ENCODE measurements around the gene GLMN.
A peak's percentile ranks its signal among the peaks of the same experiment; 100 is the strongest.

GLMN gene, protein sequence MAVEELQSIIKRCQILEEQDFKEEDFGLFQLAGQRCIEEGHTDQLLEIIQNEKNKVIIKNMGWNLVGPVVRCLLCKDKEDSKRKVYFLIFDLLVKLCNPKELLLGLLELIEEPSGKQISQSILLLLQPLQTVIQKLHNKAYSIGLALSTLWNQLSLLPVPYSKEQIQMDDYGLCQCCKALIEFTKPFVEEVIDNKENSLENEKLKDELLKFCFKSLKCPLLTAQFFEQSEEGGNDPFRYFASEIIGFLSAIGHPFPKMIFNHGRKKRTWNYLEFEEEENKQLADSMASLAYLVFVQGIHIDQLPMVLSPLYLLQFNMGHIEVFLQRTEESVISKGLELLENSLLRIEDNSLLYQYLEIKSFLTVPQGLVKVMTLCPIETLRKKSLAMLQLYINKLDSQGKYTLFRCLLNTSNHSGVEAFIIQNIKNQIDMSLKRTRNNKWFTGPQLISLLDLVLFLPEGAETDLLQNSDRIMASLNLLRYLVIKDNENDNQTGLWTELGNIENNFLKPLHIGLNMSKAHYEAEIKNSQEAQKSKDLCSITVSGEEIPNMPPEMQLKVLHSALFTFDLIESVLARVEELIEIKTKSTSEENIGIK
- long read RNA-seq, transcript GLMN-201 (19 exons, 1,995 nt), result major isoform, 22 of 47 reads
- long read RNA-seq, partial matches to known transcripts, result 2 of 47 reads
- long read RNA-seq, other reads (novel, unspliced or antisense), result 22 of 47 reads

- TF ChIP-seq, protein P1, sequence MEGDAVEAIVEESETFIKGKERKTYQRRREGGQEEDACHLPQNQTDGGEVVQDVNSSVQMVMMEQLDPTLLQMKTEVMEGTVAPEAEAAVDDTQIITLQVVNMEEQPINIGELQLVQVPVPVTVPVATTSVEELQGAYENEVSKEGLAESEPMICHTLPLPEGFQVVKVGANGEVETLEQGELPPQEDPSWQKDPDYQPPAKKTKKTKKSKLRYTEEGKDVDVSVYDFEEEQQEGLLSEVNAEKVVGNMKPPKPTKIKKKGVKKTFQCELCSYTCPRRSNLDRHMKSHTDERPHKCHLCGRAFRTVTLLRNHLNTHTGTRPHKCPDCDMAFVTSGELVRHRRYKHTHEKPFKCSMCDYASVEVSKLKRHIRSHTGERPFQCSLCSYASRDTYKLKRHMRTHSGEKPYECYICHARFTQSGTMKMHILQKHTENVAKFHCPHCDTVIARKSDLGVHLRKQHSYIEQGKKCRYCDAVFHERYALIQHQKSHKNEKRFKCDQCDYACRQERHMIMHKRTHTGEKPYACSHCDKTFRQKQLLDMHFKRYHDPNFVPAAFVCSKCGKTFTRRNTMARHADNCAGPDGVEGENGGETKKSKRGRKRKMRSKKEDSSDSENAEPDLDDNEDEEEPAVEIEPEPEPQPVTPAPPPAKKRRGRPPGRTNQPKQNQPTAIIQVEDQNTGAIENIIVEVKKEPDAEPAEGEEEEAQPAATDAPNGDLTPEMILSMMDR (IDR thresholded peaks at IDR 0.05; ENCODE audit: insufficient read depth, low read length), result no peak
- TF ChIP-seq SPI1 (IDR thresholded peaks at IDR 0.05; ENCODE audit: borderline replicate concordance, low read depth), result no peak
- peak; percentile 51 for TF ChIP-seq REST (IDR thresholded peaks at IDR 0.05; ENCODE audit: insufficient replicate concordance, low read depth)
- peak; percentile 81 for TF ChIP-seq POLR2AphosphoS5 (IDR thresholded peaks at IDR 0.05; ENCODE audit: low read depth)
- no peak for TF ChIP-seq GABPA (IDR thresholded peaks at IDR 0.05; ENCODE audit: low read depth)
These were observed at the start of gene GLMN, which contains the start of gene RPAP2 for GRCh38 chr1:92298573-92299476. Gene GLMN, minus strand, starts transcription at chr1:92298987. Its CDS starts 988 bp downstream, at chr1:92297999. Gene RPAP2, plus strand, starts transcription at chr1:92299059. Its CDS starts 15 bp downstream, at chr1:92299074.

GRCh38 chr1:92346866-92347640 is 48.3 kb upstream of the GLMN start:
- DNase-seq (ENCODE audit: low read depth in 1 of 2, low spot score in 1 of 2), result no peak
- TF ChIP-seq, protein P1 (IDR thresholded peaks at IDR 0.05; ENCODE audit: insufficient read depth, low read length), result no peak
- TF ChIP-seq SPI1 (IDR thresholded peaks at IDR 0.05; ENCODE audit: borderline replicate concordance, low read depth) (no peak), GABPA (IDR thresholded peaks at IDR 0.05; ENCODE audit: low read depth) (no peak), REST (IDR thresholded peaks at IDR 0.05; ENCODE audit: insufficient replicate concordance, low read depth) (no peak), POLR2AphosphoS5 (IDR thresholded peaks at IDR 0.05; ENCODE audit: low read depth) (no peak)
- Histone ChIP-seq H3K4me3 (replicated peaks; ENCODE audit: insufficient read depth, low read length) (no peak overlapping the region), H3K27me3 (ENCODE audit: insufficient read depth, poor library complexity, severe bottlenecking) (no peaks in the 10 kb centered on the region), H3K27ac (replicated peaks) (peak overlapping the region; percentile 41)

More at GRCh38 chr1:92298573-92299476, at the start of gene GLMN, which contains the start of gene RPAP2:
- Histone ChIP-seq H3K4me3 (replicated peaks; ENCODE audit: insufficient read depth, low read length) (peak within 1 kb of the TSS; percentile 92), H3K27me3 (ENCODE audit: insufficient read depth, poor library complexity, severe bottlenecking) (no peaks in the 10 kb centered on the region), H3K27ac (replicated peaks) (peak within 1 kb of the TSS; percentile 94)
- peak; percentile 53 to 77 for DNase-seq (ENCODE audit: low read depth in 1 of 2, low spot score in 1 of 2)

- H3K4me3 ChIP-seq (replicated peaks; ENCODE audit: insufficient read depth, low read length), result no peak overlapping the region
- H3K27me3 ChIP-seq (ENCODE audit: insufficient read depth, poor library complexity, severe bottlenecking), result no peaks in the 10 kb centered on the region
These were observed 44.3 kb upstream of the GLMN start for GRCh38 chr1:92343061-92343460.

More at GRCh38 chr1:92343061-92343460, 44.3 kb upstream of the GLMN start:
- DNase-seq (ENCODE audit: low read depth in 1 of 2, low spot score in 1 of 2), result no peak
- H3K27ac ChIP-seq (replicated peaks), result no peak overlapping the region
- TF ChIP-seq GABPA (IDR thresholded peaks at IDR 0.05; ENCODE audit: low read depth) (no peak), SPI1 (IDR thresholded peaks at IDR 0.05; ENCODE audit: borderline replicate concordance, low read depth) (no peak), REST (IDR thresholded peaks at IDR 0.05; ENCODE audit: insufficient replicate concordance, low read depth) (no peak), POLR2AphosphoS5 (IDR thresholded peaks at IDR 0.05; ENCODE audit: low read depth) (no peak)
- TF ChIP-seq, protein P1 (IDR thresholded peaks at IDR 0.05; ENCODE audit: insufficient read depth, low read length), result no peak
